HG02870 (cell line): ENCODE results near the gene CERKL.

Experiments
- ATAC-seq: cut with Tn5 transposase; IDR thresholded peaks from one replicate; pipeline ENCODE4 v1.9.1; 2021; ENCODE audit warnings: mild to moderate bottlenecking, moderate library complexity; ENCODE audit not compliant: unreplicated experiment

Gene CERKL

GRCh38 chr2:181526014-181526413, 130.9 kb downstream of the CERKL start:
- no peak for ATAC-seq

- no peak for ATAC-seq
Observed at GRCh38 chr2:181523756-181524155, 133.1 kb downstream of the CERKL start.

- no peak for ATAC-seq
Observed at GRCh38 chr2:181520253-181520652, 136.7 kb downstream of the CERKL start.

- no peak for ATAC-seq
Observed at GRCh38 chr2:181517685-181518301, 139.1 kb downstream of the CERKL start.

DNA sequence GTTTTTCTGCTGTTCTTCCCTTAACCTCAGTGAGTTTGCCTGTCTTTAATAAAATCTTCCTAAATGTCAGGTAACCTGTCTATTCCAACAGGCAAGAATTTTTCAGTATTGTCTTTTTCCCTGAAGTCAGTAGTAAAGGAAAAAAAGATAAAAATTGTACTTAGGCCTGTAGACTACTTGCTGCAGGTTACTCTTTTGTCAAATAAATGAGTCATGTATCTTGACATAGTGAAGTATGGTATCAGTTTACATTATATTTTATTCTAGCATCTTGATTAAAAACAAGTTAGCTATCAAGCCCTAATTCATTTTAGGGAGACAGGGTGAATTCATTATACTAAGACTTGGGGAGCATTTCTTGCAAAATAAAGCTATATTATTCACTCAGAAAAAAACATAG, 139.9 kb downstream of the CERKL start:
- no peak for ATAC-seq

DNA sequence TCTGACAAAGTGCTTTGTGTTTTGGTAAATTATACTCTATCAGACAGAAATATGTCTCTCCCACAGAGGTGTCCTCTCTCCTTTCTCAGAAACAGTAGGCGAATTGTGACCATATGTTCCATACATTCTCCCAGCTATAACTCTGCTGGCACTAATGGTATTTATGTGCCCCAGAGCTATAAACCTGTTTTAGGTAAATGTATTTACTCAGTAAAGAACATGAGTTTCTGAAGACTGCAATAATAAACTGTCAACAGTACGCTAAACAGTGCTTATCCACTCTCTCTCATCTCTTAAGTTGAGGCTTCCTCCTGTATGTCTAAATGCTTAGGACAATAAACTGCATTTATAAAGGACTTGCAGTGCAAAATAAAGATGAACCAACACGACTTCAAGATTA, 141.2 kb downstream of the CERKL start:
- no peak for ATAC-seq

GRCh38 chr2:181500201-181500600, 156.7 kb downstream of the CERKL start:
- ATAC-seq: no peak

- no peak for ATAC-seq
Observed at GRCh38 chr2:181499231-181499630, 157.7 kb downstream of the CERKL start.
